Vagina (tissue), 2 donors: ENCODE results near the gene PHACTR2.

ENCODE experiments used
- CTCF ChIP-seq, 3 experiments: fragments of 450-650 bp in 2 of 3; fragments of 200-600 bp in 1 of 3; sonication (generic) in 1 of 3; IDR thresholded peaks; one replicate each; pipeline ENCODE4 v1.5.1; 2017 to 2019; ENCODE audit warnings: antibody characterized with exemption in 3 of 3, mild to moderate bottlenecking in 2 of 3, moderate library complexity in 2 of 3
- POLR2A ChIP-seq, 2 donors: fragments of 450-650 bp; IDR thresholded peaks; one replicate each; pipeline ENCODE4 v1.6.1; 2017; ENCODE audit warnings: antibody characterized with exemption in 2 of 2, mild to moderate bottlenecking in 2 of 2, moderate library complexity in 2 of 2
- POLR2AphosphoS5 ChIP-seq, 2 donors: sonication (generic); formaldehyde crosslinking; IDR thresholded peaks; one replicate each; pipeline ENCODE4 v1.9.0; 2017; ENCODE audit warnings: antibody characterized with exemption in 2 of 2, mild to moderate bottlenecking in 2 of 2, low read depth in 1 of 2; ENCODE audit not compliant: insufficient read depth in 1 of 2

DNA sequence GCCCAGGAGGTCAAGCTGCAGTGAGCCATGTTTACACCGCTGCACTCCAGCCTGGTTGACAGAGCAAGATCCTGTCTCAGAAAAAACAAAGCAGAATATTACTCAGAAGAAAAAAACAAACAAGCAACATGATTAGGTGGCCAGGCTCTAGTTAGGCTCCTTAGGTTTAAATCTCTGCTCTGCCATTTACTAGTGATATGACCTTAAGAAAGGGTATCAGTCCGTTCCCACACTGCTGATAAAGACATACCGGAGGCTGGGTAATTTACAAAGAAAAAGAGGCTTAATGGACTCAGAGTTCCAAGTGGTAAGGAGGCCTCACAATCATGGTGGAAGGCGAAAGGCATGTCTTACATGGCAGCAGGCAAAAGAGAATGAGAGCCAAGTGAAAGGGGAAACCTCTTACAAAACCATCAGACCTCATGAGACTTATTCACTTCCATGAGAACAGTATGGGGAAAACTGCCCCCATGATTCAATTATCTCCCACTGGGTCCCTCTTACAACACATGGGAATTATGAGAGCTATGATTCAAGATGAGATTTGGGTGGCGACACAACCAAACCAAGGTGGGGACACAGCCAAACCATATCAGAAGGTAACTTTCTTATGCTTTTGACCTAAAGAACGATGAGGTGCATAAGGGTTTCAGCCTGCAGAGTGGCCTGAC, 163.0 kb downstream of the PHACTR2 start:
- TF ChIP-seq CTCF (IDR thresholded peaks at IDR 0.05), result no peak
- TF ChIP-seq POLR2AphosphoS5 (IDR thresholded peaks at IDR 0.05; ENCODE audit: insufficient read depth in 1 of 2, low read depth in 1 of 2), result no peak
- no peak for TF ChIP-seq POLR2A (IDR thresholded peaks at IDR 0.05)
